Sigmoid colon (tissue), 4 donors: ENCODE data around the gene LIPK.
"Not testable (repeated sequence)": the region's sequence is repeated elsewhere in the genome, so short reads cannot be mapped to it uniquely, and the experiment has no call there.

Experiments
- CTCF ChIP-seq, 4 experiments: fragments of 450-650 bp in 3 of 4; fragments of 200-600 bp in 1 of 4; IDR thresholded peaks; one replicate each; pipeline ENCODE4 v1.5.1; 2016 to 2019; ENCODE audit warnings: antibody characterized with exemption in 4 of 4, mild to moderate bottlenecking in 3 of 4, moderate library complexity in 2 of 4
- EP300 ChIP-seq, 4 donors: sonication (generic); formaldehyde crosslinking; IDR thresholded peaks; one replicate each; pipeline ENCODE4 v1.6.1; 2017; ENCODE audit warnings: antibody characterized with exemption in 4 of 4
- POLR2A ChIP-seq, 2 donors: fragments of 450-650 bp; IDR thresholded peaks; one replicate each; pipeline ENCODE4 v1.6.1; 2016; ENCODE audit warnings: antibody characterized with exemption in 2 of 2, mild to moderate bottlenecking in 2 of 2, moderate library complexity in 2 of 2
- POLR2AphosphoS5 ChIP-seq, 4 donors: sonication (generic); formaldehyde crosslinking; IDR thresholded peaks; one replicate each; pipeline ENCODE4 v1.6.1; 2017; ENCODE audit warnings: antibody characterized with exemption in 4 of 4

DNA sequence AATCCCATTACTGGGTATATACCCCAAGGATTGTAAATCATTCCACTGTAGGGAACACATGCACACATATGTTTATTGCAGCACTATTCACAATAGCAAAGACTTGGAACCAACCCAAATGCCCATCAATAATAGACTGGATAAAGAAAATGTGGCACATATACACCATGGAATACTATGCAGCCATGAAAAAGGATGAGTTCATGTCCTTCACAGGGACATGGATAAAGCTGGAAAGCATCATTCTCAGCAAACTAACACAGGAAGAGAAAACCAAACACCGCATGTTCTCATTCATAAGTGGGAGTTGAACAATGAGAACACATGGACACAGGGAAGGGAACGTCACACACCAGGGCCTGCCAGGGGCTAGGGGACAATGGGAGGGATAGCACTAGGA, 42.9 kb upstream of the LIPK start:
- not testable (repeated sequence) for TF ChIP-seq EP300, POLR2A, CTCF, POLR2AphosphoS5 (IDR thresholded peaks at IDR 0.05)
